Tibial artery (tissue), 4 donors: Measurements from ENCODE around the gene P3H1.

Experiments used
- DNase-seq, 2 donors: peaks; one replicate each; pipeline ENCODE4 v3.0.0-alpha.2; 2019
- H3K27ac ChIP-seq, 2 donors: fragments of 200-600 bp; sonication (generic) in 1 of 2; 1 replicate in 1 of 2; 2 replicates in 1 of 2; pipeline ENCODE4 v1.5.1; 2018 to 2019; ENCODE audit warnings: mild to moderate bottlenecking in 1 of 2
- H3K27me3 ChIP-seq, 2 donors: fragments of 200-600 bp; sonication (generic) in 1 of 2; one replicate each; pipeline versions ENCODE4 v1.5.1 to v1.6.0; 2016 to 2019
- H3K36me3 ChIP-seq, 3 donors: fragments of 200-600 bp; sonication (generic) in 2 of 3; one replicate each; pipeline ENCODE4 v1.5.1; 2016 to 2019; ENCODE audit warnings: mild to moderate bottlenecking in 2 of 3
- H3K4me1 ChIP-seq, 4 donors: fragments of 200-600 bp; sonication (generic) in 2 of 4; 1 replicate in 3 of 4; 2 replicates in 1 of 4; pipeline ENCODE4 v1.5.1; 2016 to 2019
- H3K4me3 ChIP-seq, 2 donors: fragments of 200-600 bp; sonication (generic) in 1 of 2; 1 replicate in 1 of 2; 2 replicates in 1 of 2; pipeline ENCODE4 v1.5.1; 2018 to 2019; ENCODE audit warnings: mild to moderate bottlenecking in 2 of 2
- H3K9me3 ChIP-seq, 3 donors: fragments of 200-600 bp; sonication (generic) in 1 of 3; one replicate each; pipeline ENCODE4 v1.5.1; 2016 to 2019
- CTCF ChIP-seq, 2 experiments: fragments of 200-600 bp in 1 of 2; fragments of 450-650 bp in 1 of 2; IDR thresholded peaks; one replicate each; pipeline ENCODE4 v1.5.1; 2017 to 2019; ENCODE audit warnings: antibody characterized with exemption in 2 of 2, mild to moderate bottlenecking in 1 of 2, moderate library complexity in 1 of 2
- intact Hi-C: fragments of 100-400 bp; cut with DNase I; formaldehyde crosslinking; loops from one replicate; pipeline ENCODE4 v1.15.0; 2023; ENCODE audit warnings: low total_unique reads

P3H1 gene

GRCh38 chr1:42788021-42788420 is 21.2 kb upstream of the P3H1 start:
- peaks cover 0 to under 1% (median 0%) of the 10 kb centered on the region in 3 donors for H3K36me3 ChIP-seq
- intact Hi-C loops: loop anchor here (5.0 to 10.0 kb wide), 2 partner anchors 287 to 1031 kb away; no protein-coding TSS in a partner anchor

GRCh38 chr1:42786097-42786496 is 19.3 kb upstream of the P3H1 start:
- Histone ChIP-seq H3K9me3 (no peaks in the 10 kb centered on the region), H3K4me3 (no peak overlapping the region), H3K27ac (no peak overlapping the region), H3K27me3 (no peaks in the 10 kb centered on the region), H3K36me3 (peaks cover 0 to 17% (median 10%) of the 10 kb centered on the region in 3 donors), H3K4me1 (peaks cover 0 to 14% (median 10%) of the 10 kb centered on the region in 4 donors)
- intact Hi-C loops: loop anchor here (5.0 to 10.0 kb wide), 2 partner anchors 289 to 1029 kb away; no protein-coding TSS in a partner anchor
- TF ChIP-seq CTCF (IDR thresholded peaks at IDR 0.05): no peak
- no peak for DNase-seq

More at GRCh38 chr1:42788021-42788420, 21.2 kb upstream of the P3H1 start:
- no peak for DNase-seq
- Histone ChIP-seq H3K27me3 (no peaks in the 10 kb centered on the region), H3K27ac (no peak overlapping the region), H3K4me3 (no peak overlapping the region), H3K4me1 (peaks cover 0 to 14% (median 10%) of the 10 kb centered on the region in 4 donors), H3K9me3 (no peaks in the 10 kb centered on the region)
- no peak for TF ChIP-seq CTCF (IDR thresholded peaks at IDR 0.05)

- intact Hi-C loops: loop anchor here (5.0 to 10.0 kb wide), 2 partner anchors 290 to 1028 kb away; no protein-coding TSS in a partner anchor
- DNase-seq: peak in 1 of 2 donors; percentile 68
- no peak for TF ChIP-seq CTCF (IDR thresholded peaks at IDR 0.05)
- no peaks in the 10 kb centered on the region for H3K27me3 ChIP-seq
- H3K27ac ChIP-seq: no peak within 1 kb of the TSS
- H3K4me1 ChIP-seq: peaks cover 0 to 14% (median 10%) of the 10 kb centered on the region in 4 donors
- no peaks in the 10 kb centered on the region for H3K9me3 ChIP-seq
- H3K4me3 ChIP-seq: peak within 1 kb of the TSS; percentile 42 to 48
- H3K36me3 ChIP-seq: peaks cover 0 to 27% (median 14%) of the 10 kb centered on the region in 3 donors
These were observed 18.3 kb upstream of the P3H1 start, which contains the start of gene TMEM269 for GRCh38 chr1:42784946-42785693. TSS of gene TMEM269 (plus strand) at chr1:42784991. CDS start at chr1:42789894, 4,903 bp downstream.

- DNase-seq: no peak
- Histone ChIP-seq H3K27me3 (no peaks in the 10 kb centered on the region), H3K27ac (no peak overlapping the region), H3K4me1 (peaks cover 0 to 14% (median 10%) of the 10 kb centered on the region in 4 donors), H3K9me3 (no peaks in the 10 kb centered on the region), H3K4me3 (peak overlapping the region; percentile 42 to 48), H3K36me3 (peaks cover 0 to 33% (median 14%) of the 10 kb centered on the region in 3 donors)
- no peak for TF ChIP-seq CTCF (IDR thresholded peaks at IDR 0.05)
- intact Hi-C loops: loop anchor here (10.0 kb wide), 1 partner anchor 290 kb away; no protein-coding TSS in a partner anchor
These were observed 17.7 kb upstream of the P3H1 start for GRCh38 chr1:42784547-42784945.

- H3K27me3 ChIP-seq: no peaks in the 10 kb centered on the region
- no peak for DNase-seq
- peaks cover 0 to 14% (median 10%) of the 10 kb centered on the region in 4 donors for H3K4me1 ChIP-seq
- intact Hi-C loops: loop anchor here (10.0 kb wide), 1 partner anchor 292 kb away; no protein-coding TSS in a partner anchor
- no peaks in the 10 kb centered on the region for H3K9me3 ChIP-seq
- H3K27ac ChIP-seq: no peak overlapping the region
- no peak for TF ChIP-seq CTCF (IDR thresholded peaks at IDR 0.05)
- H3K4me3 ChIP-seq: no peak overlapping the region
- peaks cover 0 to 42% (median 14%) of the 10 kb centered on the region in 3 donors for H3K36me3 ChIP-seq
These were observed 16.3 kb upstream of the P3H1 start for GRCh38 chr1:42783092-42783491.
